Stimulated activated CD8-positive, alpha-beta memory T cell treated with anti-CD3 and anti-CD28 coated beads, Interleukin-4, amount 100 ng/mL, for 24 hours (primary cell): ENCODE results near the gene TCAP.

Experiments used
- DNase-seq: peaks from one replicate; pipeline ENCODE4 v3.0.0-alpha.2; 2020; ENCODE audit warnings: low read depth

TCAP gene

DNA sequence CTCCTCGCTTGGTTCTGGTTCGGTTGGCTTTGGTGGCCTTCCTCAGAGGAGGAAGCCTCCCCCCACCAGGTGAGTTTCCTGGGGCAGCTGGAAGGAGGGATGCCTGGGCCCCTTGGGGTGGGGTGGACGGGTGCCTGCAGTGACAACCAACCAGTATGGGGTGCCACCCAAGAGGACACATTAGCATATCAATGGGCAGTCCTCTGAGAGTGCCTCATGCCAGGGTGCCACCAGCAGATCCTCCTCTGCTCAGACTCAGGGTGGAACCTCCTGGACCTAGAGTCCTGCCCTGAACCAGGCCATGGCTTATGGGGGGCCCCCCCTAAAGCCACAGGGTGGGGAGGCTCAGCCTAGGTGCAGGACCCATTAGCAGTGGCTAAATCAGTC lies 35.7 kb upstream of the TCAP start:
- no peak for DNase-seq

DNA sequence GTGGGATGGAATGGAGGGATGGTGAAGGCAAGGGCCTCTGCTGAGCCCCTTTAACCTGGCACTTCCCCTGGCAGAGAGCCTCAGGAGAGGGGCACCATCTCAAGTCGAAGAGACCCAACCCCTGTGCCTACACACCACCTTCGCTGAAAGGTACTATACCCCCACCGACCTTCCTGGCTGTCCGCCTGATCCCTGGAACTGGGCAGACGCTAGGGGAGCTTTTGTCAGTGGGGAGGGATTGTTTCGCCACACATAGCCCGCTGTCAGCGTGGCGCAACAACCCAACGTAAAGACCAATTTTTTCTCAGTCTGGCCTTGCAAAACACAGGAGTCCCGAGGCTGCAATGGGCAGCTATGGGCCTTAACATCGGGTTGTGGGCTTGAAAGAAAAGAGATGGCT lies 35.3 kb upstream of the TCAP start:
- DNase-seq, result no peak

GRCh38 chr17:39631403-39631802 lies 33.7 kb upstream of the TCAP start:
- DNase-seq, result no peak

DNA sequence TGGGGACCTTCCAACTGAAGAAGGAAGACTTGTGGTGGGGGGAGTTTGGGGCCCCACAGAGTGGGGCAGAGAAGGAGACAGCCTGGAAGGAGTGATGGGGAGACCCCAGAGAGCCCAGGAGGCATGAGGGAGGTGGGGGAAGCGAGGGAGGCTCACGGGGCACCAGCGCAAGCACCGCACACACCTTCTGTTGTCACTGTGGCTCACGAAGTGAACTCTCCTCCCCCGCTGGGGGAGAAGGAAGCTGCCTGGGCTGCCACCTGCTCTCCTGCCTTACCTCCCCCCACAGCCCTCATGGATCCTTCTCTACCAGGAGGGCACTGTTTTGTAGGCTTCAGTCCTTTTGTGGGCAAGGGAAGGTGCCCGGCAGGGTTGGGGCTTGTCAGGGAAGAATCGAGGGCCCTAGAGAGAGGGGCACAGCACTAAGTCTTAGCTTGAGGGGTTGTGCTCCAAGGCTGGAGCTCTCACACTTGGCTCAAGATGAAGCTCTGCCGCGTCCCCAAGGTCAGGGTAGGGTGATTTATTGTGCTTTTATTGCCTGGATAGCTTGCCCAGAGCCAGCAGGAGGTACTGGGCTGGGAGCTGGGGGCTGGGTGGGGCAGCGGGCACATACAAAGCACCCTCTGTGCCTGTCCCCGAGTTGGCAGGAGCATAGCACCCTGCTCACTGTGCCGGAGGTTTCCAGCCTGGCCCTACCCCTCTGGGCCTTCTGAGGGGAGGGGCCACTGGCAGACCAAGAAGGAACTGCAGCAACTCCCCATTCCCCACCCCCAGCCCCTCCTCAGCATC lies 32.8 kb upstream of the TCAP start:
- no peak for DNase-seq

DNA sequence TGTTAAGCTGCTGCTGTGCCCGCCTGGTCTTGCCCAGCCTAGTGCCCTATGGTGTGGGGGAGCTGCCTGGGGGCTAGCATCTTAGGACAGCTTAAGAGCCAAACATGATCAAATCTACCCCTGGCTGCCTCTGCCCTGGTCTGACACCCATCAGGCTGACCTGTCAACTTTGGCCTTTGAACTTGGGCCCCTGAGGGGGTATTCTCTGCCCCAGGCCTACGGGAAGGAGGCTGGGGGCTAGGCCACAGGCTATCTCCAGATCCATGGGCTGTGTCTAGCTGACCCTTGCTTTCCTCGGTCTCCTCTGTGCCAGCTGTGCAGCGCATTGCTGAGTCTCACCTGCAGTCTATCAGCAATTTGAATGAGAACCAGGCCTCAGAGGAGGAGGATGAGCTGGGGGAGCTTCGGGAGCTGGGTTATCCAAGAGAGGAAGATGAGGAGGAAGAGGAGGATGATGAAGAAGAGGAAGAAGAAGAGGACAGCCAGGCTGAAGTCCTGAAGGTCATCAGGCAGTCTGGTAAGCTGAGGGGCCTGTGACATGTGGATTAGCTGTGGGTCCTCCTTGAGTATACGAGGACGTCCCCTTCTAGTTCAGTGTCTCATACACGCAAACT lies 31.5 kb upstream of the TCAP start:
- DNase-seq, result no peak

- DNase-seq, result no peak
Observed at GRCh38 chr17:39634384-39634871, 30.7 kb upstream of the TCAP start.

DNA sequence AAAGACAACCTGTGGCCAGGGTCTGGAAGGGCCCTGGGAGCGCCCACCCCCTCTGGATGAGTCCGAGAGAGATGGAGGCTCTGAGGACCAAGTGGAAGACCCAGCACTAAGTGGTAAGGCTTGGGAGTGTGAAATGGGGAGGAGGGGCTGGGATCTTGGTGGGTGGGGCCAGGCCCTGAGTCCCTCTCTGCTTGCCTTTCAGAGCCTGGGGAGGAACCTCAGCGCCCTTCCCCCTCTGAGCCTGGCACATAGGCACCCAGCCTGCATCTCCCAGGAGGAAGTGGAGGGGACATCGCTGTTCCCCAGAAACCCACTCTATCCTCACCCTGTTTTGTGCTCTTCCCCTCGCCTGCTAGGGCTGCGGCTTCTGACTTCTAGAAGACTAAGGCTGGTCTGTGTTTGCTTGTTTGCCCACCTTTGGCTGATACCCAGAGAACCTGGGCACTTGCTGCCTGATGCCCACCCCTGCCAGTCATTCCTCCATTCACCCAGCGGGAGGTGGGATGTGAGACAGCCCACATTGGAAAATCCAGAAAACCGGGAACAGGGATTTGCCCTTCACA lies 29.5 kb upstream of the TCAP start:
- no peak for DNase-seq

DNA sequence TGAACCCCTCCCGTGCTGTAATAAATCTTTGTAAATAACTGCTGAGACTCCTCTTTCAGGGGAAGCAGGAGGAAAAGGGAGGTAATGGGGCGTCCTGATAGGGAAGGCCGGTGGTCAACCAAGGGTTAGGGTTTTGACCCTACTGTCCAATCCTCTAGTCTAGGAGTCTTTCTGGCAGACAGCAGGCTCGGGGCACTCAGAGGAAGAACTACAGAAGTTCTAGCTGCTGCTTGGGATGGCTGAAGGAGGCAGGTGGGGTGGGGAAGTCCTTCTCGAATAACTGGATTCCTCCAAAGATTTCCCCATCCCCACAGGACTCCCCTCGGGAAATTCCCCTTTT lies 28.6 kb upstream of the TCAP start:
- no peak for DNase-seq

DNA sequence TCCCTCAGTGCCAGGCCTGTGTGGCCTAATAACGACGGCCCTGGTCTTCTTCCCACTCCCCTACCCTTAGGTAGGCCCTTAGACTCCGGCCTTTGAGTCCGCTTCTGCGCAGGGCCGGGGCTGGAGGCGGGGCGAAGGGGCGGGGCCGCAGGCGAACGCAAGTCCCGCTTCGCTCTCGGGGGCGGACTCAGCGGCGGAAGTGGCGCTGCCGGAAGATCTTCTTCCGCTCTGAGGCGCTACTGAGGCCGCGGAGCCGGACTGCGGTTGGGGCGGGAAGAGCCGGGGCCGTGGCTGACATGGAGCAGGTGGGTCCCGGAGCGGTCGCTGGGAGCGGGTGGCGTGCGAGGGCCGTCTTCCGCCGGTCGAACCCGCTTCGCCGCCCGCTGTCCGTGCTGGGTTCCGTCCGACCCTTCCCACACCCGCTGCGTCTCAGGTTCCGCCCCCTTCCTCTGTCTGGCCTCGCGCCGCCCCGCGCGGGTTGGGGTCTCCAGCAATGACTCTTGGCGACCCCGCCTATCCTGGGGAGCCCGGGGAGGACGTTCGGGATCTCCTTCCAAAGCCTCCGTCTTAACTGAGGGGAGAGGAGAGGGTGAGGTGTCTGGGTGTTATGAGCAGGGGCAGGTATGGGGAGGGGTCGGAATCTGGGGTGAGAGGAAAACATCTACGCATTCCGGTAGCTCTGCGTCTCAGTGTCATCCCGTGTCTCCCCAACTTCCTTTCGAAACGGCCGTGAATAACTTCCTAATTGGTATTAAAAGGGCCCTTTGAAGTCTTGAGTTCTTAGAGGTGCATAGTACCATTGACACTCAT lies 28.0 kb upstream of the TCAP start, which contains the start of gene STARD3:
TSS of gene STARD3 (plus strand) at position 218 of the 810 bp plus-strand sequence. CDS start 16,388 bp downstream, outside the sequence.
- DNase-seq, result peak; percentile 90

DNA sequence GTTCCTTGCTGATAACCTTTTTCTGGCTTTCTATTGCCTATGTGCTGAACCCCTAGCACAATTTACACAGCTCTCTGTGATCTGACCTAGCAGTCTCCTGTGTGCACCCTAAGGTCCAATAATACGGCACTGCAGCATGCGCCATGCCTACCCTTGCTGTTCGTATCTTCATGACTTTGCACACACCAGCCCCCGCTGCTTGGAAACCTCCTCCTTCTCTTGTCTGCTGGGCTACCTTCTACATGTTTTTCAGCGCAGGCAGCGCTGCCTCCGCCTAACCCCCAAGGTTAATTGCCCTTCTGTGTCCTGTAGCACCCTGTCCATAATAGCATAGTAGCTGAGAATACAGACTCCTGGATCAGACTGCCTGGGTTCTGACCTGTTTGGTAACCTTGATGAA lies 26.8 kb upstream of the TCAP start:
- DNase-seq, result no peak

GRCh38 chr17:39639043-39639442 lies 26.1 kb upstream of the TCAP start:
- no peak for DNase-seq

DNA sequence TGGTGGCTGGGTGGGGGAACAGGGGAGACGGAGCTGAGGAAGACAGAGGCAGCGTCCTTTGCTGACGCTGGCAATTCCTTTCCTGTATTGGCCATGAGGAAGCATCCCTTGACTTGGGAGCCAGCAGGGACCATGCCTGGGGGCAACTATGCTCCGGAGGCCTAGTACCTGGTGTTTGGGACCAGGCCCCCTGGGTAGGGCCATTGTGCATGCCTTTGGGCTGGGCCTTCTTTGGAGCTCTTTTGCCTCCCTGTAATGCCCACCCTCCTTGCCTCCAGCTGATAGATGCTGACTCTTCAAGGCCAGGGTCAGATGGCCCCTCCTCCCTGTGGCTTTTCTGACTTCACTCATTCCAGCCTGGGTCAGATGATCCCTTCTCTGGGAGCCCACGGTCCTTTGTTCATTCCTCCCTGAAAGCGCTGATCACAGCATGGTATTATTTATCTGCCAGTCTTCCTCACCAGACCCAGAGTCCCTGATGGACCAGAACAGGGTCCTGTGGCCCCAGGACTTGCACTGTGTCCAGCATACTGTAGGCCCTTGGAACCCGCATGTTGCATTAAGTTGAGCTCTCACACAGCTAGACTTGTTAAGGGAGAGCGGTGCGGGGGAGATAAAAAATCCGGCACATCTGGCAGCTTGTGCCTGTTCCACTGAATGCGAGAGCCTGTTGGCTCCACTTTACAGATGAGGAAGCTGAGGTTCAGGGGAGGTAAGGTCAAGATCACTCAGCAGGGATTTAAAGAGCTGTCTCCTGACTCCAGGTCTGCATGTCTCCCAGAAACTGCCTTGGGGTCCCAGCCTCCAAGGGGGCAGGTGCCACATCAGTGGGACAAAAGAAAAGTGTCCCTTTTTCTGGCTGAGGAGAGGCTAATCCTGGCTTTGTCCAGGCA lies 25.3 kb upstream of the TCAP start:
- no peak for DNase-seq

GRCh38 chr17:39640591-39641031 lies 24.5 kb upstream of the TCAP start:
- no peak for DNase-seq

DNA sequence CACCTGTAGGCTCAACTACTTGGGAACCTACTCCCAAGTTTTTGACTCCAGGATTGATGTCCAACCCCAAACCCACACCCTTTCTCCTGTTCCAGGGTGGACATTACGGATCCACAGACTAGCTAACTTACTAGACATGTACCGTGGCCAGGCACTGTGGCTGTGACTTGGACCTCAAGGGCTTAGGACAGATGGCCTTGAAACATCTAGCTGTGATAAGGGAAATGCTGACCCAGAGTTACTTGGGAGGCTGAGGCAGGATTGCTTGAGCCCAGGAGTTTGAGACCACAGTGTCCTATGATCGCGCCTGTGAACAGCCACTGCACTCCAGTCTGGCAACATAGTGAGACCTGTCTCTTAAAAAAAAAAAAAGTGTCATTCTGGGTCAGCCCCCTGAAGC lies 24.1 kb upstream of the TCAP start:
- no peak for DNase-seq

GRCh38 chr17:39641883-39642282 lies 23.3 kb upstream of the TCAP start:
- no peak for DNase-seq

DNA sequence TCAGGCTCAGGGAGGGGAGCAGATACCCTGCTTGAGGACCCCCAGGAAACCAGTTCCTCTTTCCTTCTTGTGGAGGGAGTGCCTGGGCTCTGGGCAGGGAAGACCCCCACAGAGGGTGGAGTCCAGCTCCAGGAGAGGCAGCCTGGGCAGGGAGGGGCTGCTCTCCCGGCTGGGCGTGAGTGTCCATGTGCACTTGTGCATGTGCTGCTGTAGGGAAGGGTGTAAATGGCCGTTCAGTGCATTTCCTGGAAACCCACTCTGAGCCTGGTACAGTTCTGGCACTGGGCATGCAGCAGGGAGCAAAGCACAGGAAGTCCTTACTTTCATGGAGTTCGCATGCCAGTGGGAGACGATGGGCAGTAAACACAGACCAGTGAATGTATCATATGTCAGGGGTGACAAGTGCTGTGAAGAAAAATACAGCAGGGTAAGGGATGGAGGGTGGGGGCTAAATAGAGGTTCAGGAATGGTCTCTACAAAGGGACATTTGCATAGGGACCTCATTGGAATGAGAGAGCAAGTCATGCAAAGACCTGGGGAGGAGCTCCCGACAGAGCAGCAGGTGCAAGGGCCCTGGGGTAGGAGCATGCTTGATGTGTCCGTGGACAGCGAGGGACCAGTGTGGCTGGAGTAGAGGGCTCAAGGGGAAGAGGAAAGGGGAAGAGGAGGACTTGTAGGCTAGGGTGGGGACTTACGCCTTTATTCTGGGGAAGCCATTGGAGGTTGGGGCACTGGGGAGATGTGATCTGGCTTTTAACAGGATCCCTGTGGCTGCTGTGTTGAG lies 22.7 kb upstream of the TCAP start:
- no peak for DNase-seq

DNA sequence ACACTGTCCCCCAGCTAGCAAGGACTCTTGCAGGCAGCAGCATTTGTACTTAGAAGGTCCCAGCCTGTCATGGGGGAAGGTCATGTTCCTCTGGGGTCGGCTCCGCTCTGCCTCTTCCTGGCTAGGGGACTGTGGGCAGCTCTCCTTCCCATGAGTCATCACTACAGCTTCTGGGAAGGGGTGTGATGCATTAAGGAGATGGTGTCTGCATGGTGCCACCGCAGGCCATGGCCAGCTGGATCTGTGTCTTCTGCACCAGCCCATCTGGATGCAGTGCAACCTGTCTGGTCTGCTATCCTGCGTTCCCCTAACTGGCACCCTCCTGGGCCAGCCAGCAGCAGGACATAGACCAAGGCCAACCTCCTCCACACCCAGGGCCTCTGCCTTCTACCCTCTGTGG lies 21.9 kb upstream of the TCAP start:
- no peak for DNase-seq

- DNase-seq, result no peak
Observed at GRCh38 chr17:39647256-39647655, 17.9 kb upstream of the TCAP start.

DNA sequence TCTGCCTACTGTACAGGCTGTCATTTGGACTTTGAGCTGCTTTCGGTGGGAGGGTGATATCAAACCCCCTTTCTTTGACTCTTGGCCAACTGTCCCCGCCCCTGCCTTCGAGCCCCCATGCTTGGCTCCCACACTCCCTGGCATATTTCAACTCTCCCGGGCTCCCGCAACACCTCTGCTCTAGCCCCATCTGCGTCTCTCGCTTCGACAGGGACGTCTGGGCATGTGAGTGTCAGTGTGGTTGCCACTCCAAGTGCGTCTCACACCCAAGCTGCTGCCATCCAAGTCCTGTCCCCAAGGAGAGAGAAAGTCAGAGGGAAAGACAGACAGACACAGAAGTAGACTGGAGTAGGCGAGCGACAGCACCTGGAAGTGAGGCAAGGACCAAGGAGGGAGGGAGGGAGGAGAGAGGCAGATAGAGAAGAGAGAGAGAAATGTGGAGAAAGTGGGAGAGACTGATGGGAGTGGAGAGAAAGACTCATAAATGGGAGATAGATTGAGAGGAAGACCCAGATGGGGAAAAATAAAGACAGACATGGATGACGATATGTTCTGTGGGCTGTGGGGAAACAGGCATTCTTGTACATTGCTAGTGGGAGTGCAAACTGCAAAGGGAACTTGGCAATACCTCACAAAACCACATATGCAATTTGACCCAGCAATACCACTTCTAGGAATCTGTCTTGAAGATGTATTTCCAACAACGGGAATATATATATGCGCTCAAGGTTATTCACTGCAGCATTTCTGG lies 16.4 kb upstream of the TCAP start:
- DNase-seq, result no peak

DNA sequence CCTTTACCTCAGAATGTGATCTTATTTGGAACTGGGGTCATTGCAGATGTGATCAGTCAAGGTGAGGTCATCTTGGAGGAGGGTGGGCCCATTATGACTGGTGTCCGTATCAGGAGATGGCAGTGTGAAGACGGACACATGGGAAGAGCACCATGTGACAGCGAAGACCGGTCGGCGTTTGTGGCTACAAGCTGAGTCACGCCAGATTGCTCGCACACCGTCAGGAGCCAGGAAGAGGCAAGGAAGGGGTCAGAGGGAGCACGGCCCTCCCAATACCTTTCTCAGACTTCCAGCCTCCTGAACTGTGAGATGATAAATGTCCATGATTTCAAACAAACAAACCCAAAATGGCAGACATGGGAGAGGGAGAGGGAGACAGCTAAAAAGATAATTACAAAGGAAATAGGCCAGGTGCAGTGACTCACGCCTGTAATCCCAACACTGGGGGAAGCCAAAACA lies 15.0 kb upstream of the TCAP start:
- DNase-seq, result no peak
